HCEC 1CT (cell line): ENCODE data around the gene LAPTM5.
"Not testable (repeated sequence)": the region's sequence is repeated elsewhere in the genome, so short reads cannot be mapped to it uniquely, and the experiment has no call there.

Experiments used
- DNase-seq: peaks from one replicate; pipeline ENCODE4 v3.0.0-alpha.2; 2017

Gene LAPTM5

GRCh38 chr1:30768830-30769718 lies 11.5 kb upstream of the LAPTM5 start:
- DNase-seq = no peak

DNA sequence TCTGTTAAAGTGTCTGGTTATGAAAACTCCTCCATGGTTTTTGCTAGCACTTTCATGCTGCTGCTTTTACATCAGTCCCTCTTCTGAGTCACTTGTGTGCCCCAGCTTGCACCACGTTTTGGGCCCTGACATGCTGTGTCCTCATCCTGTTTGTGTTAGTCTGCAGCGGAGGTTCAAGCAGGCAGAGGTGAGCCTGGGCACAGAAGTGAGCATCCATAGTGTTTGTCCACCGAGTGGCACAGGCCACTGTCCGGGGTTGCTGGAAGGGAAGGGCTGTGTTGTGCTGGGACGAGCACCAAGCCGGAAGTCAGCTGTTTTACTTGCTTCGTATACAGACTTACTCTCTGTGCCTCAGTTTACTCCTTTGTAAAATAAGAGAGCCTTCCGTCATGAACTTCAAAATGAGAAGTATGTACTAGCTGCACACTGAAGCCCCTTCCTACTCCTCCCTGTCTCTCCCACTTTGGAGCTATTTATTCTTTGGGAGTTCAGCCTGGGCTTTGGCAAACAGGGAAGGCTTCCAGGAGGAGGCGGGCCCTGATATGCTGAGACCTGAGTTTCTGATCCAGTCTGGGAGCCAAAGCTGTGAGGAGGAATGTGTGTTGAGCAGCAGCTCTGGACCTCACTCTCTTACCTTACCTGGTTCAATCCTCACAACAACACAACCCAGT lies 10.7 kb upstream of the LAPTM5 start:
- DNase-seq = no peak

- not testable (repeated sequence) for DNase-seq
These were observed 9.4 kb upstream of the LAPTM5 start for GRCh38 chr1:30766948-30767347.

GRCh38 chr1:30765556-30766434 lies 8.2 kb upstream of the LAPTM5 start:
- DNase-seq = no peak

GRCh38 chr1:30764939-30765555 lies 7.5 kb upstream of the LAPTM5 start:
- DNase-seq = no peak

- DNase-seq = no peak
These were observed 6.8 kb upstream of the LAPTM5 start for GRCh38 chr1:30764396-30764795.

DNA sequence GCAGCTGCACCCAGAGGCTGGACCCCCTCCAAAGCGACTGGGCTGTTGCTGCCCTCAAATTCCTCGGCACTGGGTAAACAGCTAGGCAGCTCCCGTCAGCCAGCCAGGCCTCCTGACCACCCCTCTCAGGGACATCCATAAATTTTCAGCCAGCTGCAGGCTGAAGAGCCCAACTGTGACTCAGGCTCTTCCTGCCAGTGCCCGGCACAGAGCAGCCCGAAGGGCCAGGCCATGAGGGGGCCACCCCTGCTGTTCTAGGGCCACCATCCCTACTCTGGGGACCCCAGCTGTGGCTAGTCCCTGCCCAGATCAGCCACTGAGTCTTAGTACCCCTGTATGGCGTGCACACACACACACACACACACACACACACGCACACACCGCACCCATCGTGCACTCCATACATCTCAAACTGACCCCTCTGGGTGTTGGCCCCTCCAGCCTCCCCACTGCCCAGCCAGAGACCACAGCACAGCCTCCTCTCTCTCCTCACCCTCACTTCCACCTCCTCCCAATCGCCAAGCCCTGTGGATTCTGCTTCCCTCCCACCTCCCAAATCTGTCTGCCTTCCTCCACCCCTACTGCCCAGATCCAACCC lies 6.2 kb upstream of the LAPTM5 start:
- DNase-seq = no peak

- no peak for DNase-seq
These were observed 5.5 kb upstream of the LAPTM5 start for GRCh38 chr1:30762930-30763650.

DNA sequence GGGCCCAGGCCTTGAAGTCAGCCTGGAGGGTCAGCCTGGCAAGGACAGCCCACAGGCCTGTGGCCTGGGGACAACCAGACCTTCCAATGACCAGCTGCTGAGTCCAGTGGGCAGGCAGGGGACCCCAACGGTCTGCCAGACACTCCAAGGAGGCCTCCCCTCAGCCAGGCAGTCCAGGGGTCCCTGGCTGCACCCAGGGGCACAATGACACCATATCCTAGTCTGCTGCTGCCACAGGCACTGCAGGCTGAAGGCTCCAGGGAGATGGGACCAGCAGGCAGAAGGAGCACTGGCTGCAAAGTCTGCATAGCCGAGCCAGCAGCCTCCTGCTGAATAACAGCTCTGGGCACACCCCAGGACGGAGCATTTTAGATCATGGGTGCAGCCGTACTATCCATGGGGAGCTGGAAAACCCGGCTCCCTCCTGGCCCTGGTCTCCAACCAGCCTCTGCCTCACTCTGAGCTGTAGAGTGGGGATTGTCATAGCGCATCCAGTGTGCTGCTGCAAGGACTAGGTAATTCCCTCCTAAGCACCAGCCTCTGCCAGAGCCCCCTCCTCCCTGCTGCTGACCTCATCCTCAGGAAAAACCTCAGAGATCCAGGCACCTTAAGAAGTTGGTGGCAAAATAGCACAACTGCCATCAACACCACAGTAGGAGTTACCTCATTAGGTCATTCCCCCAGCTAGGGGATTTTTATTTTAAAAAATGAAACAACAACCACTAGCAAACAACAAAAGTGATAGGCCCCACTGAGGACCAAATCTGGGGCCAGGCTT lies 4.8 kb upstream of the LAPTM5 start:
- DNase-seq = no peak

- DNase-seq = no peak
These were observed 4.0 kb upstream of the LAPTM5 start for GRCh38 chr1:30761381-30762151.

- DNase-seq = no peak
These were observed 3.2 kb upstream of the LAPTM5 start for GRCh38 chr1:30760596-30761324.

- DNase-seq = no peak
These were observed 2.2 kb upstream of the LAPTM5 start for GRCh38 chr1:30759718-30760281.

- no peak for DNase-seq
These were observed 1.3 kb upstream of the LAPTM5 start for GRCh38 chr1:30758785-30759380.

GRCh38 chr1:30758121-30758688 lies 631 bp upstream of the LAPTM5 start:
- no peak for DNase-seq

GRCh38 chr1:30756545-30757351 lies 826 bp downstream of the LAPTM5 start:
- peak; percentile 68 for DNase-seq

GRCh38 chr1:30756206-30756544 lies 1.4 kb downstream of the LAPTM5 start:
- no peak for DNase-seq

- DNase-seq = no peak
These were observed 1.8 kb downstream of the LAPTM5 start for GRCh38 chr1:30755746-30756145.
